Mammary epithelial cell (primary cell): Measurements from ENCODE around the gene PLXNA2.

Source experiments
- EZH2 ChIP-seq: IDR thresholded peaks from 2 replicates; pipeline ENCODE4 v1.6.1; 2012; ENCODE audit warnings: low read length, inconsistent platforms, borderline replicate concordance
- TF ChIP-seq, protein P1 (sequence below), 2 donors: IDR thresholded peaks in 1 of 2; conservative IDR thresholded peaks in 1 of 2; 2 replicates each; pipeline ENCODE4 v1.5.1; 2011 to 2012; ENCODE audit warnings: inconsistent platforms in 2 of 2, low read length in 2 of 2, mild to moderate bottlenecking in 2 of 2, control low read depth in 1 of 2, low read depth in 1 of 2; ENCODE audit not compliant: insufficient read depth in 1 of 2; ENCODE audit errors: extremely low read depth in 1 of 2

- TF ChIP-seq, protein P1, sequence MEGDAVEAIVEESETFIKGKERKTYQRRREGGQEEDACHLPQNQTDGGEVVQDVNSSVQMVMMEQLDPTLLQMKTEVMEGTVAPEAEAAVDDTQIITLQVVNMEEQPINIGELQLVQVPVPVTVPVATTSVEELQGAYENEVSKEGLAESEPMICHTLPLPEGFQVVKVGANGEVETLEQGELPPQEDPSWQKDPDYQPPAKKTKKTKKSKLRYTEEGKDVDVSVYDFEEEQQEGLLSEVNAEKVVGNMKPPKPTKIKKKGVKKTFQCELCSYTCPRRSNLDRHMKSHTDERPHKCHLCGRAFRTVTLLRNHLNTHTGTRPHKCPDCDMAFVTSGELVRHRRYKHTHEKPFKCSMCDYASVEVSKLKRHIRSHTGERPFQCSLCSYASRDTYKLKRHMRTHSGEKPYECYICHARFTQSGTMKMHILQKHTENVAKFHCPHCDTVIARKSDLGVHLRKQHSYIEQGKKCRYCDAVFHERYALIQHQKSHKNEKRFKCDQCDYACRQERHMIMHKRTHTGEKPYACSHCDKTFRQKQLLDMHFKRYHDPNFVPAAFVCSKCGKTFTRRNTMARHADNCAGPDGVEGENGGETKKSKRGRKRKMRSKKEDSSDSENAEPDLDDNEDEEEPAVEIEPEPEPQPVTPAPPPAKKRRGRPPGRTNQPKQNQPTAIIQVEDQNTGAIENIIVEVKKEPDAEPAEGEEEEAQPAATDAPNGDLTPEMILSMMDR (conservative IDR thresholded peaks at IDR 0.05 in 1 of 2, IDR thresholded peaks at IDR 0.05 in 1 of 2; ENCODE audit: extremely low read depth in 1 of 2, insufficient read depth in 1 of 2, low read depth in 1 of 2, low read length in 2 of 2): no peak
- no peak for TF ChIP-seq EZH2
Measured at GRCh38 chr1:208031316-208031931, 212.8 kb downstream of the PLXNA2 start.
